NCI-H2227 (cell line): Measurements from ENCODE around the gene SSRP1.

Experiments
- DNase-seq: peaks from one replicate; lab custom pipeline; 2025; ENCODE audit not compliant: unreplicated experiment; lab: John Stamatoyannopoulos, UW

The SSRP1 gene

GRCh38 chr11:57276169-57276970, 59.3 kb downstream of the SSRP1 start:
- DNase-seq: no peak
